ENCODE data around the gene UGCG.

DNA sequence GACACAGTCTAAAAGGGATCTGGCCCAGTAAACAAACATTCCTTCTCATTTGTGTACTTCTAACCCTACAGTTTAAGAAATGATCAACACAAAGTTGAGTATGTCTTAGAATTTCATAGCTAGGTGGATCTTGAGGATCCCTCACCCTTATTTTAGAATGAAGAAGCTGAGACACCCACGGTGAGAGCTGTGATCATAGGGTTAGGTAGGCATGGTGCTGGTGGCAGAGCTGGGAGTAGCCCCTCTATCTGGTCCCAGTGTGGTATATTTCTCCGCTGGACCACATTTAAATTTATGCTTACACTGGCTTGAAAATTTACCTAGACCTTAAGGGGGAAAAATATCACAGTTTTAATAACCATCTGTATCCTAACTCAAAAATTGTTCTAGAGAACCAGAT, 39.8 kb downstream of the UGCG start:
- TF ChIP-seq, protein P1, sequence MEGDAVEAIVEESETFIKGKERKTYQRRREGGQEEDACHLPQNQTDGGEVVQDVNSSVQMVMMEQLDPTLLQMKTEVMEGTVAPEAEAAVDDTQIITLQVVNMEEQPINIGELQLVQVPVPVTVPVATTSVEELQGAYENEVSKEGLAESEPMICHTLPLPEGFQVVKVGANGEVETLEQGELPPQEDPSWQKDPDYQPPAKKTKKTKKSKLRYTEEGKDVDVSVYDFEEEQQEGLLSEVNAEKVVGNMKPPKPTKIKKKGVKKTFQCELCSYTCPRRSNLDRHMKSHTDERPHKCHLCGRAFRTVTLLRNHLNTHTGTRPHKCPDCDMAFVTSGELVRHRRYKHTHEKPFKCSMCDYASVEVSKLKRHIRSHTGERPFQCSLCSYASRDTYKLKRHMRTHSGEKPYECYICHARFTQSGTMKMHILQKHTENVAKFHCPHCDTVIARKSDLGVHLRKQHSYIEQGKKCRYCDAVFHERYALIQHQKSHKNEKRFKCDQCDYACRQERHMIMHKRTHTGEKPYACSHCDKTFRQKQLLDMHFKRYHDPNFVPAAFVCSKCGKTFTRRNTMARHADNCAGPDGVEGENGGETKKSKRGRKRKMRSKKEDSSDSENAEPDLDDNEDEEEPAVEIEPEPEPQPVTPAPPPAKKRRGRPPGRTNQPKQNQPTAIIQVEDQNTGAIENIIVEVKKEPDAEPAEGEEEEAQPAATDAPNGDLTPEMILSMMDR (IDR thresholded peaks at IDR 0.05), result no peak
- TF ChIP-seq POLR2A (IDR thresholded peaks at IDR 0.05), result no peak
